Left ventricle myocardium superior (tissue), 1 donor: ENCODE results near the gene LRRTM4. TPM values are rescaled to one million over a fixed set of nuclear protein-coding genes. Genes with fewer than 3 reads are reported as not detected.
"Not testable (repeated sequence)": the region's sequence is repeated elsewhere in the genome, so short reads cannot be mapped to it uniquely, and the experiment has no call there.

Source experiments
- ATAC-seq: fragments of 200-7000 bp; cut with Tn5 transposase; one replicate; pipeline ENCODE4 v1.9.1; 2020; ENCODE audit warnings: mild to moderate bottlenecking, moderate library complexity
- DNase-seq: peaks from one replicate; pipeline ENCODE4 v3.0.0-alpha.2; 2020
- intact Hi-C: fragments of 100-400 bp; cut with micrococcal nuclease; formaldehyde crosslinking; loops from one replicate; pipeline ENCODE4 v1.11.0; 2022
- total RNA-seq: library from RNA; stranded (reverse); fragmentation: NEBNext Ultra II Directional; extraction: Animal tissue kit (Norgen Biotek cat#: 25700); gene quantifications from one replicate; pipeline ENCODE4 v1.2.1, GENCODE V29; 2021
- donor health status: DM: no; HTN: yes; CAD: no; lungs with severe emphysema.

Gene LRRTM4
- total RNA-seq, 1 donor from 2014 or later: 0.69 TPM

DNA sequence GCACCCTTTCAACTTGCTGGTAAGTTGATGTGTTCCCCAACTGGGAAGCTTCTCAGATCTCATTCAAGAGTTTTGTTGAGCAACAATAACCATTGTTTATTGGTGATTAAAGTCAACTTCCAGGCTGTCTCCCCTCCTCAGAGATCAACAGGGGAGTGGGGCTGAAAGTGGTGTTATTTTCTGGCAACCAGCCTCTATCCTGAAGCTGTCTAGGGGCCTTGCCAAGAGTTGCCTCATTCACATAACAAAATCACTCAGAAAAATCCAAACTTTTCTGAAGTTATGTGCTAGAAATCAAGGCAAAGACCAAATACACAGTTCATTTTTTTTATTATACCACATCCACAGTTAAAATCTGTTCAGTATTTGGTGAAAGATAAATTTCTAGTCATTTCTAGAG lies 788.4 kb downstream of the LRRTM4 start:
- intact Hi-C loops: no loop called here

DNA sequence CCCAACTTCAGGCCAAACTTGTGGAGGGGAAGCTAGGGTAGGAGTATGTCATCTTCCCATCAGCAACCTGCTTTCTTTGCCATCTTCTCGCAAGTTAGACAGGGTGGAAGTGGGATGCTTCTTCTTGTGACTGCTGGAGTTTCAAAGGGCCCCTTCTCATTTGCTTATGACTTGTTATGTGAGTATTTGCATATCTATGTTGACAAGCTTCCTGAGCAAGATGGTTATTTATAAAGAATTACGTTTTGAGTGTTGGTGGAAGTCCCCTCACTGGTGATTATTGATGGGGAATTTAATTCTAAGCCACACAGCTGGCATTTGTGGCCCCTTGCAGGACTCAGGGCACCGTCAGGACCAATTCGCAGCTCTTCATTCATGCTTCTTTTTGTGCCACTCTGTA lies 791.0 kb downstream of the LRRTM4 start:
- ATAC-seq: no peak
- intact Hi-C loops: no loop called here
- DNase-seq: no peak

More for the DNA sequence above, 788.4 kb downstream of the LRRTM4 start:
- DNase-seq: no peak
- ATAC-seq: no peak

DNA sequence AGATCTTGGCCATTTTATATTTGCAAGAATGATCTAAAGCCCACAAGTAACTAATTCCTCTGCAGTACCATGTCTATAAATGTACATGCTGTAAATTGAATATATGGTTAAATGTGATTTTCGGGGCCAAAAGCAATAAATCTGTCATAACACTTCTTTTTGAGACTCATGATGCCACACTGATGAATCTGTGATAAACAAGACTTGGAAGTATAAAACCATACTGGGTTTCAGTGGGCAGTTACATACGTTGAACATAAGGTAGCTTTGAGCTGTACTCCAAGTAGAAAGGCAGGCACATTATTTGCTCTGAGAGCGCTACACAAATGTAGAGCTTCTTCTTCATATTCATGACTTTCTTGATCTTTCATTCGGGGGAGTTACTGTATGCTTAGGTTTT lies 792.2 kb downstream of the LRRTM4 start:
- DNase-seq (no peak), ATAC-seq (no peak)
- intact Hi-C loops: no loop called here

DNA sequence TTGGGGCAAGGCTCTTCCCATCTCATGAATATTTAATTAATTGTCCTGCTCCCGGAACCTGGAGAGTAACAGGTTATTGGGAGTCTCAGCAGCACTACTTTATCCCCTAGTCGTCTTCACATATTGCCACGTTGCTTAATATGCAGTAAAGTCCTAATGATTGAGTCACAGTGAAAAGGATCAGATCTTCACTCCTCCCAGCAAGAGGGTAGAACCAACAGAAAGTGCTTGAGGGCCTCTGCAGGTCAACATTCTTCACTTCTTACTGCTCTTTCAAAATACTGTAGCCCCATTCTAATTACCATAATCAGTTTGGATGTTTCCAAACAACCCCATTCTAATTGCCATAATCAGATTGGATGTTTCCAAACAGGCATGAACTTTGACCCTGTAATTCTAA lies 801.0 kb downstream of the LRRTM4 start:
- no peak for ATAC-seq
- intact Hi-C loops: no loop called here

DNA sequence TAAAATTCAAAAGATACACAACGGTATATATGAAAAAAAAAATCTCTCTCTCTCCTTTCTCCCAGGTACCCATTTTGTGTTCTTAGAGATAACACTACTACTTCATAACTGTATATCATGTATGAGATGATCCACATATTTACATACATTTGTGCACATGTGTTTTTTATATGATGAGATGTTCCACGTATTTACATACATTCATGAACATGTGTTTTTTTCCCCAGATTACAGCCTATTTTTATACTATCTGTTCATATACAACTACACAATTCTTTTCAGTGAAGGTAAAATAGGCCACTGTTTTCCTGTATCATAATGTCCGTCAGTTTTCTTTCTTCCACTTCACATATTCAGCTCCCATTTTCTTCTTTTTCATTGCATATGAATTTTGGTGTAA lies 808.9 kb downstream of the LRRTM4 start:
- intact Hi-C loops: no loop called here
- no peak for ATAC-seq
- DNase-seq: no peak

More for the DNA sequence above, 801.0 kb downstream of the LRRTM4 start:
- DNase-seq: no peak

DNA sequence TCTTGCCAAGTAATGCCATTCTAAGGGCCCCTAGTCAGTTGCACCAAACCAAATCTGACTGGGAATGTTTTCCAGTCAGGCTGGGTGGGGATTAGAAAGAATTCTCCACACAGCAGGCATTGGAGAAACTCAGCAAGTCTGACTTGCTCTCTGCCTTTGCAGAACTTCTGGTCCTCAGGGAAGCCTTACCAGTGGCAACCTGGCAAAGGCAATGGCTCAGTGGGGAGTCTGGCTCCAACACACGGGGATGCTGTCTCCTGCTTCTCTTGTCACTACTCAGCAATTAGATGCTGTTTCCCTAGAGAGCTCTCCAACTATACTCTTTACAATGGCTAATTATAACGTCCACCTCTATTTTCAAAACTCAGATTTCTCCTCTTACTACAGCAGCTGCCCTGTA lies 810.7 kb downstream of the LRRTM4 start:
- ATAC-seq (no peak), DNase-seq (no peak)
- intact Hi-C loops: no loop called here

DNA sequence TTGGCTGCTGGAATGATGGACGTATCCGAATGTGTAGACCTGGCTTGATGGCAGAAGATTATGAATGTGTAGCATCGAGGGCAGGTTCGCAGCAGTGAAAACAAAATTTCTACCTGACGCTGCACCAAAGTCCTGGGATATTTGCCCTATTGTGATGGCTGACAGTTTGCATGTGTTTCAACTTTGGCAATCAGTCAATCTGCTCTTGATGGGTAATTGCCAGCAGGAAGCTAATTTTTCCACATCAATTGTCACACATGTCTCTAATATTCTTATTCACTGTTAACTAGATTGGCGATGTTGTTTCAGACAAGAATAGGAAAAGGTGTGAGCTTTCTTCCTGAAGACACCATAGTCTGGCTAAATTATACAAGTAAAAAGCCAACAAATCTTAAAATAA lies 821.3 kb downstream of the LRRTM4 start:
- ATAC-seq: no peak
- intact Hi-C loops: no loop called here

DNA sequence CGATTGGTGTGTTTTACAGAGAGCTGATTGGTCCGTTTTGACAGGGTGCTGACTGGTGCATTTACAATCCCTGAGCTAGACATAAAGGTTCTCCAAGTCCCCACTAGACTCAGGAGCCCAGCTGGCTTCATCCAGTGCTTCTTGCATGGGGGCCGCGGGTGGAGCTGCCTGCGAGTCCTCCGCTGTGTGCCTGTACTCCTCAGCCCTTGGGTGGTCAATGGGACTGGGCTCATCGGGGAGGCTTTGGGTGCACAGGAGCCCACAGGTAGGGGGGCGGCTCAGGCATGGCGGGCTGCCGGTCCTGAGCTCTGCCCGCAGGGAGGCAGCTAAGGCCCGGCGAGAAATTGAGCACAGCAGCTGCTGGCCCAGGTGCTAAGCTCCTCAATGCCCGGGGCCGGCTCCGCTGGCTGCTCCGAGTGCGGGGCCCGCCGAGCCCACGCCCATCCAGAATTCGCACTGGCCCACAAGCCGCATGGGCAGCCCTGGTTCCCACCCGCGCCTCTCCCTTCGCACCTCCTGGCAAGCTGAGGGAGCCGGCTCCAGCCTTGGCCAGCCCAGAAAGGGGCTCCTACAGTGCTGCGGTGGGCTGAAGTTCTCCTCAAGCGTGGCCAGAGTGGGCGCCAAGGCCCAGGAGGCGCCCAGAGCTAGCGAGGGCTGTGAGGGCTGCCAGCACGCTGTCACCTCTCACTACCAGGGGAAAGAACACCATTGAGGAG lies 824.0 kb downstream of the LRRTM4 start:
- DNase-seq, ATAC-seq, intact Hi-C loops: not testable (repeated sequence)

More for the DNA sequence above, 821.3 kb downstream of the LRRTM4 start:
- DNase-seq: no peak
